Mucosa of rectum (tissue), 2 donors: ENCODE measurements around the gene ABHD15.
A peak's percentile ranks its signal among the peaks of the same experiment; 100 is the strongest.

Experiments
- H3K27ac ChIP-seq, 2 donors: one replicate each; pipeline ENCODE4 v1.7.0; 2013; ENCODE audit warnings: inconsistent platforms in 2 of 2, low read depth in 2 of 2, low read length in 2 of 2
- H3K27me3 ChIP-seq, 2 donors: one replicate each; pipeline ENCODE4 v1.7.0; 2013; ENCODE audit warnings: low read length in 2 of 2; ENCODE audit not compliant: control insufficient read depth in 2 of 2, insufficient read depth in 2 of 2
- H3K36me3 ChIP-seq, 2 donors: one replicate each; pipeline ENCODE4 v1.7.0; 2013; ENCODE audit warnings: low read length in 2 of 2; ENCODE audit not compliant: control insufficient read depth in 2 of 2, insufficient read depth in 2 of 2
- H3K4me1 ChIP-seq, 2 donors: one replicate each; pipeline ENCODE4 v1.7.0; 2013; ENCODE audit warnings: low read length in 2 of 2, mild to moderate bottlenecking in 1 of 2; ENCODE audit not compliant: control insufficient read depth in 2 of 2, insufficient read depth in 2 of 2
- H3K4me3 ChIP-seq, 2 donors: one replicate each; pipeline ENCODE4 v1.7.0; 2013; ENCODE audit warnings: low read length in 2 of 2
- H3K9ac ChIP-seq, 2 donors: one replicate each; pipeline ENCODE4 v1.7.0; 2013; ENCODE audit warnings: low read length in 2 of 2, low read depth in 1 of 2, mild to moderate bottlenecking in 1 of 2
- H3K9me3 ChIP-seq, 2 donors: one replicate each; pipeline ENCODE4 v1.7.0; 2013; ENCODE audit warnings: low read length in 2 of 2; ENCODE audit not compliant: control insufficient read depth in 2 of 2
- donor health status: healthy.
- donor health status: Normal muscosa, but diverticular disease.

Gene ABHD15

DNA sequence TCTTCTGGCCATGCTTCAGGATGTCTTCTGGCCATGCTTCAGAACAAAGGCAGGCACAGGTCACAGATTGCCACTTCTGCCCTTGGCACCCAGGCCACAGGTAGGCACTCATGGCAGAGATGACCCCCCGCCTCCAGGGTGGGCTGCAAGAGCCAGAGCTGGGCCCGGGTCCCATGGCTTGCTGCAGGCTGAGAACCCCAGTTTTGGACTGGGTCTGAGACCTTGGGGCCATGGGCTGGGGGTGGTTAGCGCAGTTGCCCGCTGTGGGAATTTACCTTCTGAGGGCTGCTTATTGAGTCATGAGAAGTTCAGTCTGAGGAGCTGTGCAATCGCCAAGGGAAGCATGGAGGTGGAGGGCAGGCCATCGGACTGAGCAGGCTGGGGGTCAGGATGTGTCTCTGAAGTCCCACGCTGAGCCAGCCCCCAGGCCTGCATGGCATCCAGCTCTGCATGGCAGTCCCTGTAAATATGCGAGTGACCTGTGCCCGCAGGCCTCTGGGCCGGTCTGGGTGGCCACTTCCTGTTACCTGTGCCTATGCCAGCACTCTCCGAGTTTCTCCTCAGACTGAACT, 27.8 kb upstream of the ABHD15 start:
- no peaks in the 10 kb centered on the region for H3K27me3 ChIP-seq
- H3K27ac ChIP-seq: no peak overlapping the region
- no peaks in the 10 kb centered on the region for H3K36me3 ChIP-seq
- no peaks in the 10 kb centered on the region for H3K9me3 ChIP-seq
- H3K4me1 ChIP-seq: peaks cover 31 to 35% of the 10 kb centered on the region in 2 donors
- H3K4me3 ChIP-seq: no peak overlapping the region
- no peak overlapping the region for H3K9ac ChIP-seq

DNA sequence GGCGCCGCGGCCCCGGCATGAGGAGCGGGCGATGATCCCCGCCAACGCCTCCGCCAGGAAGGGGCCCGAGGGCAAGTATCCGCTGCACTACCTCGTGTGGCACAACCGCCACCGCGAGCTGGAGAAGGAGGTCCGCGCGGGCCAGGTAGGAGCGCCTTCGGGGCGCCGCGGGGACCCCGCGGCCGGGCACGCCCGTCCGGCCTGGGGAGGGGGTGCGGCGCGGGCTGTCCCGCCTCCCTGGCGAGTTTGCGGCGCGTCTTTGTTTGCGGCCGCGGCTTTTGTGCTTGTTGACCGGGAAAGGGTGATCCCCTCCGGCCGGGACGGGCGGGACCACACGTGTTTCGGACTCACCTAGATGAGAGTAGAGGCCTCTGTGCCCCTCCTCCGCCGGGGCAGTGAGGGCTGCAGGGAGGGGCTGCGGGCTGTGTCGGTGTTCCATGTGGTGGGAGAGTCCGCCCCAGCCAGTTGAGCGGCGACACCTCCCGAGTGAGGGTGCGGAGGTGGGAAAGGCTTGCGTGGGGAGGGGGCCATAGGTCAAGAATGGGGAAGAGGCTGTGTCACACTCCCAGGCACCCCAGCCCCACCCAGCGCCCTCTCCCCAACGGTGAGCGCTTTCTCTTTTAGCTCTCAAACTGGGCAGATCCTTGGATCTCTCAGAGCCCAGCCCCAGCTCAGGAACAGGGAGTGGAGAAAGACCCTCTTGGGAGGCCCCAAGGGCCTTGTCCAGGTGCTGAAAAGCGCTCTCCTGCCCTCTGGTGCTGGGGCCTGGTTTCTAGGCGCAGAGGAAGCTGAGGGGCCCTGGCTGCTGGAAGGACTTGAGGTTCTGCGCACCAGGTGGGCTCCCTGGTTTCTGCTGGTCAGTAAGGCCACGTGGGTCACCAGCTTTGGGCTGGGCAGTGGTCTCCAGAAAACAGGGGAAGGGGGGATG, 27.0 kb upstream of the ABHD15 start:
- Histone ChIP-seq H3K9me3 (no peaks in the 10 kb centered on the region), H3K36me3 (no peaks in the 10 kb centered on the region), H3K27ac (no peak overlapping the region), H3K27me3 (no peaks in the 10 kb centered on the region), H3K4me3 (peak overlapping the region; percentile 44 to 54), H3K9ac (peak overlapping the region in 1 of 2 donors; percentile 65), H3K4me1 (peaks cover 31 to 35% of the 10 kb centered on the region in 2 donors)

DNA sequence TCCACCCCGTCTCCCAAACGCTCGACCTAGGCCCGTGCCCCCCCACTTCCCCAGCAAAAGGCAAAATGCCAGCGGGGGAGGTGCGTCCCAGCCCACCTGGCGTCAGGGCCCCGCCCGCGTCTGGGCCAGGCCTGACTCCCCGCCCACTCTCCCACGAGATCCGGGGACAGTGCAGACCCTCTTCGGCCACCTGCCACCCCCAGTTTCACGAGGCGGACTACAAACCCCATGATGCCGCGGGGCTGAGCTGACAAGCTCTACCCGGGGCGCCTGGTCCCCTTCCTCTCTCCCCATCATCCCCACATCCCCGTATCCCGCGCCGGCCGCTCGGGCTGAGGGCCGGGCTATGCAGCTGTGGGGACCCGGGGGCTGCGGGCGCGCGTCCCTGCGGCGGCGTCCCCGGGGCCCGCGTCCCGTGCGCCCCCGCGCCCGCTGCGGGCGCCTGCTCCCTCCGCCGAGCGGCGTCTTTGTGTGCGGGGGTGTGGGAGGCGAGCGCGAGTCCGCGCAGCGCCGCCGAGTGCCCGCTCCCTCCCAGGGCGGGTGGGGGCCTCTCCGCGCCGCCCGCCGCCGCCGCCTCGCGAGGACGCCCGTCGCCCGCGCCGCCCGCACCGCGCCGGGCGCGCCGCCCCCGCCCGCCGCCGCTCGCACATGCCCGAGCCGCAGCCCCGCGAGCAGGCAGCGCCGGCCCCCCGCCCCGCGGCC, 26.2 kb upstream of the ABHD15 start, which contains the start of gene ANKRD13B:
Gene ANKRD13B (plus strand): TSS at position 283 of the 702 bp plus-strand sequence. CDS start 490 bp downstream, outside the sequence.
- no peaks in the 10 kb centered on the region for H3K27me3 ChIP-seq
- H3K9ac ChIP-seq: peak within 1 kb of the TSS; percentile 65
- peak within 1 kb of the TSS; percentile 47 to 70 for H3K4me3 ChIP-seq
- peak within 1 kb of the TSS; percentile 81 to 91 for H3K27ac ChIP-seq
- H3K36me3 ChIP-seq: no peaks in the 10 kb centered on the region
- peaks cover 37 to 43% of the 10 kb centered on the region in 2 donors for H3K4me1 ChIP-seq
- no peaks in the 10 kb centered on the region for H3K9me3 ChIP-seq

DNA sequence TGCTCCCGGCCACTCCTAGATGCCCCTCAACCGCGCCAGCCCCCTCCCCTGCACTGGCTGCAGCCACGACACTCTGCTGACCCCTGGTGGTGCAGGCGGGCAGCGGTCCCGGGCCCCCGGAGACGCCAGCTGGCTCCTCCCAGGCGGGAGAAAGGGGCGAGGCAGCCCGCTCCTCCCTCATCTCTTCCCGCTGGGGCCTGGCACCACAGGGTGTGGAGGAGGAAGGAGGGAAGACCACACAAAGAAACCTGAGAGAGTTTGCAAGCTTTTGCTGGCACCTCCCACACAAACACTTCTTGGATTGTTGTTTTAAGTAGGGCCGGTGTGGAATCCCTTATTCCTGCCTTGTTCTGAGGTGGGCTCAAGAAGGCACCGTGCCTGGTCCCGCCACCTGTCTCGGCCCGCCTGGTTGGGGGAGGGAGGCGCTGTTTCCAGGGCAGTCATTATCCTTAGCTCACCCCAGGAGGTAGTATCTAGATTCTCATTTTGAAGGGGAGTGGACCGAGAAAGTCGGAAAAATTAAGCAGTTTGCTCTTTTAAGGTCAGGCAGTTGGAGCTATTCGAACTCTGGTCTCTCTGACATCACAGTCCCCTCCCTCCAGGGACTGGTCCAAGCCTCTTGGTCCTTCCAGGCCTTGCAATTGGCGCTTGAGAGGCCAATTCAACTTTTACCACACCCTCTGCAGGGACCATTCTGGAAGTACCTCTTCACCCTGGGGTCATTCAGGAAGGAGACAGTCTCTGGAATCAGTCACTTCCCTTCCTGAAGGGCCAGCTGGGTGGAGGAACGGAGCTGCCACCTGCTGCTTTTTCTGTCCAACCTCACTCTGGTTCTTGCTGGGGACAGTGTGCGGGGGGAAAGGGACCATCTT, 25.1 kb upstream of the ABHD15 start:
- Histone ChIP-seq H3K36me3 (no peaks in the 10 kb centered on the region), H3K4me3 (peak overlapping the region; percentile 47 to 70), H3K4me1 (peaks cover 42 to 50% of the 10 kb centered on the region in 2 donors), H3K9me3 (no peaks in the 10 kb centered on the region), H3K27me3 (no peaks in the 10 kb centered on the region), H3K27ac (peak overlapping the region; percentile 81 to 91), H3K9ac (peak overlapping the region; percentile 60 to 65)

DNA sequence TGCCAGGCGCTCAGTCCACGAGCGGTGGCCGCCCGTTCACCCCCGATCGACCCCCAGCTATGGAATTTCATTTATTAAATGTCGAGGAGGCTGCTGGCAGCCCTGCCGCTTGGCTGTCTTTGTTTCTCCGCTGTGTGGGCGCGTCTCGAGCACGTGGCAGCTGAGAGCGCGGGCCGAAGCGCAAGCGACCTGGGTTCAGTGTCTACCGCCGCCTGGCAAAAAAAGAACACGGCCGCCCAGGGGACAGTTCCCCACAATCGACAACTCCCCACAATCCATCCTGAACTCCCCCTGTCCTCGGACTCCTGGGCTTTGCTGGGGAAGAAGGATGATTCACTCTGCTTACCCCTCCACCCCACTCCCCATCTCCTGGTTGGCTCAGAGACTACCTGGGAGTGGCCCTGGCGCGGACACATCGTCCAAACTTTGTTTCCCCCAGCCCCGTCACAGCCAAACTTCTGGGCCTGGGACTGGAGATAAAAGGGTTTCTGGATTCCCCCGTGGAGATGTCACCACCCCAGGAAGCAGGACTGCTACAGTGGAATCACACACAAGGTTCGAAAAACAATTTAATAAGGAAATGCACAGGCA, 24.4 kb upstream of the ABHD15 start:
- peaks cover 42 to 58% of the 10 kb centered on the region in 2 donors for H3K4me1 ChIP-seq
- peak overlapping the region in 1 of 2 donors; percentile 41 for H3K9ac ChIP-seq
- peak overlapping the region; percentile 16 to 91 for H3K27ac ChIP-seq
- peak overlapping the region; percentile 19 to 70 for H3K4me3 ChIP-seq
- no peaks in the 10 kb centered on the region for H3K36me3 ChIP-seq
- no peaks in the 10 kb centered on the region for H3K27me3 ChIP-seq
- no peaks in the 10 kb centered on the region for H3K9me3 ChIP-seq

- Histone ChIP-seq H3K9me3 (no peaks in the 10 kb centered on the region), H3K4me1 (peaks cover 42 to 58% of the 10 kb centered on the region in 2 donors), H3K27me3 (no peaks in the 10 kb centered on the region), H3K4me3 (peak overlapping the region in 1 of 2 donors; percentile 80), H3K36me3 (no peaks in the 10 kb centered on the region), H3K27ac (peak overlapping the region; percentile 16 to 91), H3K9ac (peak overlapping the region; percentile 78 to 81)
Measured at GRCh38 chr17:29590411-29591145, 23.7 kb upstream of the ABHD15 start.

DNA sequence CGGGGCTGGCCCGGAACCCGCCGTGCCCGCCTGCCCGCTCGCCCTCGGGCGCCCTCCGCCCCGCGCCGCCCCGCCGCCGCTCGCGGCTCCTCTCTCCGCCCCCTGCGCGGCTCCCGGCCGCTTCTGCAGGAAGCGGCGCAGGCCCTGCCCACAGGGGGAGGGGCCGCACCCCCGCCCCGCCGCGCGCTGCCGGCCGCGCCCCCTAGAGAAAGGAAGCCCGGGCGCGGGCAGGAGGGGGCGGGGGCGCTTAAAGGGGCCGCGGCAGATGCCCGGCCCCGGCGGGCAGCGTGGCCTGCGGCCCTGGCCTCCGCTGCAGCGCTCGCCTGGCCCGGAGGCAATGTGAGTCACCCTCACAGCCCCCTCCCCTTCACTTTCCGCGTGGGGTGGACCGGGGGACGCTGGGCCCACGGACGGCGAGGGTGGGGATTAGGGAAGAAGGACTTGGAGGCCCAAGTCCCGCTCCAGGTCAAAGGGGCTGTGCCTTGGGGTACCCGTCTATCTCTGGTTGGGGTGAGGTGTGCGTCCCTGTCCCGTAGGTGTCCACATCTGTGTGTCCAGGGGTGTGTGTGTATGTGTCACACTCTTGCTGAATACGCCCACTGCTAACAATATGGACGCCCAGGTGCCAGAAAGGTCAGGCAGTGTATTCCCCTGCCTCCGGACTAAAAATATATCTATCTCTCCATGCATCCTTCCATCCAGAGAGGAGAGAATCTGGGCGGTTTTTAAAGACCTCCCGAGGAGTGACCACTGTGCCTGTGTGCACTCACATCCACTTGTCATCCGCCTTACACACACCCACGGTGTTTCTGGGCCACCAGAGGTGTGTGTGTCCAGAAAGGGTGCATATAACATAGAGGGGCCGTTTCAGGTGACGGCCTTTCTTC, 22.9 kb upstream of the ABHD15 start, which contains the start of gene GIT1:
Gene GIT1 (minus strand): TSS at position 125 of the 887 bp plus-strand sequence. CDS start 270 bp downstream, outside the sequence.
- peak within 1 kb of the TSS; percentile 67 to 91 for H3K27ac ChIP-seq
- no peaks in the 10 kb centered on the region for H3K9me3 ChIP-seq
- H3K36me3 ChIP-seq: no peaks in the 10 kb centered on the region
- peaks cover 42 to 62% of the 10 kb centered on the region in 2 donors for H3K4me1 ChIP-seq
- no peaks in the 10 kb centered on the region for H3K27me3 ChIP-seq
- peak within 1 kb of the TSS; percentile 73 to 80 for H3K4me3 ChIP-seq
- H3K9ac ChIP-seq: peak within 1 kb of the TSS; percentile 78 to 81
